HCT116 (cell line): ENCODE data around the gene SP100. TPM values are rescaled to one million over a fixed set of nuclear protein-coding genes. Genes with fewer than 3 reads are reported as not detected.

Source experiments
- ATAC-seq: fragments of 200-7000 bp; cut with Tn5 transposase; 2 replicates; pipeline ENCODE4 v1.9.1; 2020; ENCODE audit warnings: mild to moderate bottlenecking, moderate library complexity
- BruUV-seq: library from RNA; stranded (reverse); fragments of 400-500 nt; replicated peaks from 2 replicates; lab custom pipeline; 2021; lab: Mats Ljungman, UMichigan
- CTCF ChIA-PET: fragments of 300-600 bp; sonication (Branson Sonifier 250); formaldehyde crosslinking; loops from one replicate; lab custom pipeline; 2021; ENCODE audit warnings: antibody characterized with exemption; lab: Charles Lee
- POLR2A ChIA-PET: fragments of 300-600, 350-600 bp; sonication (Branson Sonifier 250); formaldehyde crosslinking; loops from one replicate; lab custom pipeline; 2021; ENCODE audit warnings: antibody characterized with exemption; lab: Charles Lee
- RAD21 ChIA-PET, 2 experiments: fragments of 300-600 bp; sonication (Branson Sonifier 250); formaldehyde crosslinking; loops; one replicate each; lab custom pipeline; 2023; ENCODE audit warnings: low total read pairs in 2 of 2; ENCODE audit not compliant: uncharacterized antibody in 2 of 2, unreplicated experiment in 2 of 2, low non-redundant PET in 1 of 2; lab: Charles Lee
- DNase-seq: peaks from one replicate; pipeline ENCODE4 v3.0.0-alpha.2; 2010; ENCODE audit warnings: low read depth, low spot score
- H2AFZ ChIP-seq: fragments of 200-600 bp; shearing (Covaris generic), sonication (generic); 2 replicates; pipeline ENCODE4 v1.6.1; 2017; ENCODE audit warnings: low read depth, mixed run types, mixed read lengths, antibody characterized with exemption, low read length; ENCODE audit not compliant: poor library complexity, severe bottlenecking
- H3K27ac ChIP-seq: 2 replicates; pipeline ENCODE4 v1.5.1; 2012; ENCODE audit warnings: low read depth, low read length
- H3K27me3 ChIP-seq: fragments of 200-600 bp; sonication (generic); 2 replicates; pipeline ENCODE4 v1.6.1; 2016; ENCODE audit warnings: mixed run types, low read length, mixed read lengths; ENCODE audit not compliant: insufficient read depth
- H3K36me3 ChIP-seq, 2 experiments: fragments of 200-500 bp in 1 of 2; fragments of 200-600 bp in 1 of 2; sonication (Bioruptor generic) in 1 of 2; sonication (generic) in 1 of 2; 2 replicates each; pipeline versions ENCODE4 v1.5.1 to v1.6.1; 2014 to 2016; ENCODE audit warnings: low read length in 2 of 2, inconsistent platforms in 1 of 2, mixed read lengths in 1 of 2, mixed run types in 1 of 2; ENCODE audit not compliant: insufficient read depth in 2 of 2, control insufficient read depth in 1 of 2
- H3K4me1 ChIP-seq, 2 experiments: fragments of 200-600 bp in 1 of 2; sonication (generic) in 1 of 2; 2 replicates each; pipeline versions ENCODE4 v1.5.1 to v1.6.1; 2012 to 2017; ENCODE audit warnings: low read length in 2 of 2, inconsistent platforms in 1 of 2, mild to moderate bottlenecking in 1 of 2, mixed read lengths in 1 of 2, mixed run types in 1 of 2, moderate library complexity in 1 of 2; ENCODE audit not compliant: insufficient read depth in 2 of 2, control insufficient read depth in 1 of 2
- H3K4me2 ChIP-seq: fragments of 200-600 bp; sonication (generic); 2 replicates; pipeline ENCODE4 v1.6.1; 2017; ENCODE audit warnings: mixed run types, low read length, mixed read lengths
- H3K4me3 ChIP-seq, 2 experiments: fragments of 200-600 bp in 1 of 2; sonication (generic) in 1 of 2; replicated peaks in 1 of 2; 2 replicates each; pipeline ENCODE4 v1.5.1; 2011 to 2016; ENCODE audit warnings: low read length in 2 of 2, control low read depth in 1 of 2, low read depth in 1 of 2, mild to moderate bottlenecking in 1 of 2, mixed read lengths in 1 of 2, mixed run types in 1 of 2
- H3K79me2 ChIP-seq: fragments of 200-600 bp; sonication (generic); 2 replicates; pipeline ENCODE4 v1.6.1; 2017; ENCODE audit warnings: mild to moderate bottlenecking, mixed run types, low read length, moderate library complexity, mixed read lengths; ENCODE audit not compliant: insufficient read depth
- H3K9ac ChIP-seq: fragments of 200-600 bp; sonication (generic); 2 replicates; pipeline ENCODE4 v1.6.1; 2016; ENCODE audit warnings: low read length, mixed read lengths
- H3K9me2 ChIP-seq: fragments of 200-600 bp; sonication (generic), shearing (Covaris generic); 2 replicates; pipeline ENCODE4 v1.6.1; 2017; ENCODE audit warnings: mixed run types, mild to moderate bottlenecking, moderate library complexity; ENCODE audit not compliant: insufficient read depth
- H3K9me3 ChIP-seq, 2 experiments: fragments of 200-500 bp in 1 of 2; fragments of 200-600 bp in 1 of 2; sonication (Bioruptor generic) in 1 of 2; sonication (generic) in 1 of 2; 2 replicates each; pipeline ENCODE4 v1.6.1; 2014 to 2017; ENCODE audit warnings: low read length in 2 of 2, mixed read lengths in 2 of 2, inconsistent platforms in 1 of 2, low read depth in 1 of 2, mild to moderate bottlenecking in 1 of 2, mixed run types in 1 of 2, moderate library complexity in 1 of 2; ENCODE audit not compliant: control insufficient read depth in 1 of 2, insufficient read depth in 1 of 2
- H4K20me1 ChIP-seq: fragments of 200-600 bp; sonication (generic), shearing (Covaris generic); 2 replicates; pipeline ENCODE4 v1.6.1; 2017; ENCODE audit warnings: mixed run types, mild to moderate bottlenecking, moderate library complexity; ENCODE audit not compliant: insufficient read depth
- CEBPB ChIP-seq: IDR thresholded peaks from 2 replicates; pipeline ENCODE4 v1.6.1; 2012; ENCODE audit warnings: low read depth
- EZH2 ChIP-seq: fragments of 200-600 bp; sonication (generic); IDR thresholded peaks from 2 replicates; pipeline ENCODE4 v1.6.1; 2017; ENCODE audit warnings: antibody characterized with exemption, mixed run types
- POLR2A ChIP-seq: IDR thresholded peaks from 2 replicates; pipeline ENCODE4 v1.7.0; 2011; ENCODE audit warnings: borderline replicate concordance; ENCODE audit not compliant: insufficient read depth, insufficient read length; ENCODE audit errors: extremely low read depth
- POLR2AphosphoS5 ChIP-seq: IDR thresholded peaks from 2 replicates; pipeline ENCODE4 v1.6.1; 2011; ENCODE audit warnings: mild to moderate bottlenecking, low read depth, low read length, moderate library complexity
- REST ChIP-seq: IDR thresholded peaks from 2 replicates; pipeline ENCODE4 v1.6.1; 2012; ENCODE audit warnings: low read depth
- YY1 ChIP-seq: IDR thresholded peaks from 2 replicates; pipeline ENCODE4 v1.6.1; 2011; ENCODE audit warnings: low read length, low read depth, moderate library complexity, mild to moderate bottlenecking; ENCODE audit not compliant: insufficient replicate concordance; ENCODE audit errors: extremely low read depth
- ZFX ChIP-seq: fragments of 450-650 bp; IDR thresholded peaks from 2 replicates; pipeline ENCODE4 v1.6.1; 2017
- intact Hi-C: fragments of 100-400 bp; cut with micrococcal nuclease; formaldehyde crosslinking; loops from 2 replicates; pipeline ENCODE4 v1.10.0; 2022
- total RNA-seq: library from RNA; stranded (reverse); gene quantifications from one replicate; pipeline ENCODE4 v1.2.1, GENCODE V29; 2021; ENCODE audit not compliant: unreplicated experiment
- TF ChIP-seq, protein P1 (sequence below): IDR thresholded peaks from 2 replicates; pipeline ENCODE4 v1.6.1; 2011; ENCODE audit warnings: mild to moderate bottlenecking, low read length, moderate library complexity; ENCODE audit not compliant: insufficient replicate concordance; ENCODE audit errors: extremely low read depth

Gene SP100
- total RNA-seq, 1 experiment from 2014 or later, result 48.1 TPM

DNA sequence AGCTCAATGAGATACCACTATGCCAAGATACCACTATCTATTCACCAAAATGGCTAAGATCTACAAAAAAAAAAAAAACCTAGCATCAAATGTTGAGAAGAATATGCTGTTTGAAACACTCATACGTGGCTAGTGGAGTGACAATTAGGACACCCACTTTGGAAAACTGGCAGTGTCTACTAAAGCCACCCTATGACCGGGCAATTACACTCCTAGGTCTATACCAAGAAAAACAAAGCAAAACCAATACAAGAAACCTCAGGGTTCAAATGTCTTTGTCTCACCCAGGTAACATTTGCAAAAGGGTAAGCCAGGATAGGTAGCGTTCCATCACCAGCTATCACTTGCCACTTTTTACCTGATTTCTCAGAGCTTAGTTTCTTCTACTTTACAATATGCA lies 173.0 kb downstream of the SP100 start:
- H3K9ac ChIP-seq, result no peak overlapping the region
- H3K9me2 ChIP-seq, result no peaks in the 10 kb centered on the region; the same call in 1 of the 2 replicates
- no peak overlapping the region for H3K27ac ChIP-seq
- no peaks in the 10 kb centered on the region for H3K4me1 ChIP-seq
- H3K36me3 ChIP-seq, result no peaks in the 10 kb centered on the region
- TF ChIP-seq REST (no peak), ZFX (no peak), CEBPB (no peak), POLR2A (no peak), POLR2AphosphoS5 (no peak), YY1 (no peak), EZH2 (no peak)
- TF ChIP-seq, protein P1, sequence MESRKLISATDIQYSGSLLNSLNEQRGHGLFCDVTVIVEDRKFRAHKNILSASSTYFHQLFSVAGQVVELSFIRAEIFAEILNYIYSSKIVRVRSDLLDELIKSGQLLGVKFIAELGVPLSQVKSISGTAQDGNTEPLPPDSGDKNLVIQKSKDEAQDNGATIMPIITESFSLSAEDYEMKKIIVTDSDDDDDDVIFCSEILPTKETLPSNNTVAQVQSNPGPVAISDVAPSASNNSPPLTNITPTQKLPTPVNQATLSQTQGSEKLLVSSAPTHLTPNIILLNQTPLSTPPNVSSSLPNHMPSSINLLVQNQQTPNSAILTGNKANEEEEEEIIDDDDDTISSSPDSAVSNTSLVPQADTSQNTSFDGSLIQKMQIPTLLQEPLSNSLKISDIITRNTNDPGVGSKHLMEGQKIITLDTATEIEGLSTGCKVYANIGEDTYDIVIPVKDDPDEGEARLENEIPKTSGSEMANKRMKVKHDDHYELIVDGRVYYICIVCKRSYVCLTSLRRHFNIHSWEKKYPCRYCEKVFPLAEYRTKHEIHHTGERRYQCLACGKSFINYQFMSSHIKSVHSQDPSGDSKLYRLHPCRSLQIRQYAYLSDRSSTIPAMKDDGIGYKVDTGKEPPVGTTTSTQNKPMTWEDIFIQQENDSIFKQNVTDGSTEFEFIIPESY, result no peak
- TF ChIP-seq, all 23 proteins: peak for 0
- ChIA-PET RAD21 (interaction anchor here in 1 of 2 experiments (0.7 kb wide), 1 partner anchor 181 kb away, joined by 3 read pairs; no protein-coding TSS in a partner anchor), POLR2A (no interaction called here), CTCF (no interaction called here)
- Histone ChIP-seq H3K27me3 (no peaks in the 10 kb centered on the region), H4K20me1 (no peaks in the 10 kb centered on the region), H3K4me3 (no peak overlapping the region), H2AFZ (no peak overlapping the region), H3K4me2 (no peak overlapping the region), H3K79me2 (no peaks in the 10 kb centered on the region), H3K9me3 (no peaks in the 10 kb centered on the region)
- no TSS peak for BruUV-seq
- intact Hi-C loops, result no loop called here
- ATAC-seq (no peak), DNase-seq (no peak)
